ENCODE data around the gene IFI6.
"Not testable (repeated sequence)": the region's sequence is repeated elsewhere in the genome, so short reads cannot be mapped to it uniquely, and the experiment has no call there.

The IFI6 gene, protein sequence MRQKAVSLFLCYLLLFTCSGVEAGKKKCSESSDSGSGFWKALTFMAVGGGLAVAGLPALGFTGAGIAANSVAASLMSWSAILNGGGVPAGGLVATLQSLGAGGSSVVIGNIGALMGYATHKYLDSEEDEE

DNA sequence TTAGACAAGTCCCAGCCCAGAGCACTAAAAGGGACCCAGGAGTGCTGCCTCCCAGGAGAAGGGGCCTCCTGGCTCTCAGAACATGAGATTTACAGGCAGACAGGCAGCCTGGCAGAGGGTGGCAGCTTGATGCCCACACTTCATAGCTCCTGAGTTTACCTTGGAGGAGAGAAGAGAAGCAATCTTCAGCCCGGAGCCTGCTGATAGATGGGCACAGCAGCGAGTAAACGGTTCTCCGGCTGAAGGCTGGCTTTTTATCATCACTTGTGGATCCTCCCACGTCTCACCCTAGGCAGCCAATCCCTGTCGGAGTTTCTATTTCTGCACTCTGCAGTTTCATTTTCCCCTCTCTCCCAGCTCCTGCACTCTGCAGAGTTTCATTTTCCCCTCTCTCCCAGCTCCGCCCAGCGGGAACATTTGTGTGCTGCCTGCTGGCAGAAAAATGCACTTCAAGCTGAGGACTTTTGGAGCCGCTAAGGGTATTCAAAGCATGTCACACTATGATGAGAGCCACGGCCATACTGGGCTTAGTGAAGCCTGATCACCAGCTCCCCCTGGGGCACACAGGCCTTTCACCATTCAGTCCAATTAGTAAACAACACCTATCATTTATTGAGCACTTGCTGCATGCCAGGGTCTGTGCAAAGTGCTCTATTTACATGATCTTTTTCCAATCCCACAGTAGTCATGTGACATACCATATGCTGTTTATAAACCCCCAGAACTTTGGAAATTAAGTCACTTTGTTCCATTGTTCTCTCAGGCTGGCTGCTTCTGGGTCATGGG is at the start of gene IFI6:
TSS of gene IFI6 (minus strand) at position 229 of the 786 bp plus-strand sequence. CDS start 2,878 bp downstream, outside the sequence.
- in situ Hi-C loops (cut with HindIII; ENCODE audit: low pct_unique_long_range_greater_than_20kb, low sequenced_read_pairs), result no loop called here

DNA sequence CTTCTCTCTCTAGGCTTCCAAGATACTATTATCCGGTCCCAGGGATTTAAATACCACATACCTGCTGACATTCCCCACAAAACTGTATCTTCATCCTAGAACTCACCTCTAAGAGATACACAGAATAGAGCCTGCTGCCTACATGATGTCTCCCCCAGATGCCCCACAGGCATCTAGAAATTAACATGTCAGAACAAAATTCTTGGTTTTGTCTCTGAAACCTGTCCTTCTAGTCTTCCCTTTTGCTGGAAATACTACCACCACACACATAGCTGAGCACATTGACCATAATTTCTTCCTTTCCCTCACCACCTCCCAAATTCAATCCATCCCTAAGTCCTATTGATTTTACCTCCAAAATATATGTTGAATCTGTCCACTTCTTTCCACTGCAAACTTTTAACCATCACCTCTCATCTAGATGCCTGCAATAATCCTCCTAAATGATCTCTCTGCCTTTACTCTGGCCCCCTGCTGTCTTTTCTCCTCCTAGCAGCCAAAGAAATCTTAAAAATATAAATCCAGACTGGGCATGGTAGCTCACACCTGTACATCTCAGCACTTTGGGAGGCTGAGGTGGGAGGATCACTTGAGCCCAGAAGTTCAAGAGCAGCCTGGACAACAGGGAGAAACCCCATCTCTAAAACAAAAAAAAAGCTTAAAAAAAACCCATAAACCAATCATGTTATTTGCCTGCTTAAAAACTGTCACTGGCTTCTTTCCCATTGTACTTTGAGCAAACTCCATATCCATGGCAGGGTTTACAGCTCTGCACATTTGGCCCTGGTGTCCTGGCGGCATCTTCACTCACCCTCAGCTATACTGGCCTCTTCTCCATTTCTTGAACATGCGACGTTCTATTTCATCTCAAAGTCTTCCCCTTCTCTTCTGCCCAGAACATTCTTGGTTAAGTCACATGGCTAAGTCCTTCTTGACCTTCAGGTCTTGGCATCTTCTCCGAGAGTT is 47.6 kb upstream of the IFI6 start:
- in situ Hi-C loops (cut with HindIII; ENCODE audit: low pct_unique_long_range_greater_than_20kb, low sequenced_read_pairs), result no loop called here
- TF ChIP-seq JUND (IDR thresholded peaks at IDR 0.05; ENCODE audit: low read depth), result no peak
- DNase-seq (ENCODE audit: low read depth in 1 of 2, low spot score in 1 of 2), result peak in 1 of 2 experiments; percentile 41

More for the DNA sequence above, at the start of gene IFI6:
- peak; percentile 85 to 95 for DNase-seq (ENCODE audit: low read depth in 1 of 2, low spot score in 1 of 2)
- no peak for TF ChIP-seq JUND (IDR thresholded peaks at IDR 0.05; ENCODE audit: low read depth)

DNA sequence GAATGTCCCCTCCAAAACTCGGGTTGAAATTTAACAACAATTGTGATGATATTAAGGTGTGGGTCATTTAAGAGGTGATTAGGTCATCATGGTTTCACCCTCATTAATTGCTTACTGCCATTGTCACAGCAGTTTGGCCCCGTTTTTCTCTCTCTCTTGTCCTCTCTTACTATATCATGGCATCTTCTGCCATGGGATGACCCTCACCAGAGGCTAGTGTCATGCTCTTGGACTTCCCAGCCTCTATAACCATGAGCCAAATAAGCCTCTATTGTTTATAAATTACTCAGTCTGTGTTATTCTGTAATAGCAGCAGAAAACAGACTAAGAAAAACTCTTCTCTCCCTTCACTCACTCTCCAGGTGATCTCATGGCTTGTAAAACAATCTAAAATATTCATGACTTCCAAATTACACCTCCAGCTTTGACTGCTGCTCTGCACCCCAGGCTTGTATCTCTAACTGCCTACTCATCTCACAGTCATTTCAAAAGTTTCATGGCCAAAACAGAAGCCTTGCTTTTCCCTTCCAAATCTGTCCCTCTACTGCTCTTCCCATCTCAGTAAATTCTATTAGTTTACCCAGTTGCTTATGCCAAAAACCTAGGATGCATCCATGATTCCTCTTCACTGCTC is 44.4 kb upstream of the IFI6 start:
- in situ Hi-C loops (cut with HindIII; ENCODE audit: low pct_unique_long_range_greater_than_20kb, low sequenced_read_pairs), result no loop called here
- no peak for DNase-seq (ENCODE audit: low read depth in 1 of 2, low spot score in 1 of 2)

DNA sequence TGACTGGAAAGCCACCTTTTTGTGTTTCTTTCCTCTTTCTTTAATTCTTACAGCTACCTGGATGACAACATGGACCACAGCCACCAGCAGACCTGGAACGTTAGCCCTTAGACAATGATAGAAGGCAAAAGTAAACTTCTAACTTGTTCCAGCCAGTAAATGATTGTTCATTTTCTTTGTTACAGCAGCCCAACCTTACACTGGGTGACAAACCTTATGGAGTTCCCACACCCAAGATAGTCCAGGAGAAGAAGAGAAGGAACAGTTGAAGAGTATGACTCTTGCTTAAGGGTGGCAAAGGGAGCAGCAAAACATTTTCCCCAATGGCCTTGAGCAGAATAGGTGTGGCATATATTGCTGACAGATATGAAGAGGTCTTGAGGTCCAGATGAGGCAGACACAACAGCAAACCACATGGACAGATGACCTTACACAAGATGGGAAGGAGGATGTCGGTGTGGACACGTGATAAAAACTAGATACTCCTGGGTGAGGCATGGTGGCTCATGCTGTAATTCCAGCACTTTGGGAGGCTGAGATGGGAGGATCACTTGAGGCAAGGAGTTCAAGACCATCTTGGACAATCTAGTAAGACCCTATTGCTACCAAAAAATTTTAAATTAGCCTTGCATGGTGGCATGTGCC is 42.0 kb upstream of the IFI6 start:
- TF ChIP-seq JUND (IDR thresholded peaks at IDR 0.05; ENCODE audit: low read depth), result no peak
- in situ Hi-C loops (cut with HindIII; ENCODE audit: low pct_unique_long_range_greater_than_20kb, low sequenced_read_pairs), result no loop called here
- no peak for DNase-seq (ENCODE audit: low read depth in 1 of 2, low spot score in 1 of 2)

More for the DNA sequence above, 44.4 kb upstream of the IFI6 start:
- TF ChIP-seq JUND (IDR thresholded peaks at IDR 0.05; ENCODE audit: low read depth), result no peak

DNA sequence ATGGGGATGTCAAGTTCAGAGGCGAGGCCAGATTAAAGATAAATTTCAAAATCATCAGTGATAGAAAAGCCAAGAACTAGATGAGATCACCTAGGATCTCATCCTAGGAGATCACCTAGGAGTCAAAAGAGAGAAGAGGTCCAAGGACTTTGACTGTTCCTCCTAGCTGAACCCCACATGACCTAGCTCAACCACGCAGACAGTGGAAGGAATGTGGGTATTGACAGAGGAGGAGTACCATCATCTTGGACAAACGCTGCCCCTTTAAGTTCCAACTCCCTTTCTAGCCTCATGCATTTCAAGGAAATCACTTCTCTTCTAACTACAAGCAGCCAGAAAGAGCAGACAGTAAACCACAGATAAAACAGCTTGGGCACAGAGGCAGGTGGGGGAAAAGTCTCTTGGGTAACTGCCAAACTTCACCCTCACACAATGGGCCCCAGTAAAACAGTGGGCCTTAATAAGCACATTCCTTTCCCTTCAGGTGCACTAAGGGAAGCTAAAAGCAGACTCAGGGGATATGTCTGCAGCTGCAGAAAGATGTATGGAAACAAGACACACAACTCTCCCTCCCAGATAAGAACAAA is 41.2 kb upstream of the IFI6 start:
- TF ChIP-seq JUND (IDR thresholded peaks at IDR 0.05; ENCODE audit: low read depth), result no peak
- DNase-seq (ENCODE audit: low read depth in 1 of 2, low spot score in 1 of 2), result no peak
- in situ Hi-C loops (cut with HindIII; ENCODE audit: low pct_unique_long_range_greater_than_20kb, low sequenced_read_pairs), result no loop called here

DNA sequence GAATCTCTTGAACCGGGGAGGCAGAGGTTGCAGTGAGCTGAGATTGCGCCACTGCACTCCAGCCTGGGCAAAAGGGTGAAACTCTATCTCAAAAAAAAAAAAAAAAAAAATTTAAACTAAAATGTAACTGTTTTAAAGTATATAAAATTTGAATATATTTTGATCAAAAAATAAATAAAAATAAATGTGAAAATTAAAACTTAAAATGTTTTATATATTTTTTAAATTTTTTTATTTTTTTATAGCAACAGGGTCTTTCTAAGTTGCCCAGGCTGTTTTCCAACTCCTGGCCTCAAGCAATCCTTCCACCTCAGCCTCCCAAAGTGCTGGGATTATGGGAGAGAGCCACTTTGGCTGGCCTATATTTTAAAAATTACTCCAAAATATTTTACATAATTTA is 38.6 kb upstream of the IFI6 start:
- no peak for DNase-seq (ENCODE audit: low read depth in 1 of 2, low spot score in 1 of 2)
- no peak for TF ChIP-seq JUND (IDR thresholded peaks at IDR 0.05; ENCODE audit: low read depth)
- in situ Hi-C loops (cut with HindIII; ENCODE audit: low pct_unique_long_range_greater_than_20kb, low sequenced_read_pairs), result no loop called here

DNA sequence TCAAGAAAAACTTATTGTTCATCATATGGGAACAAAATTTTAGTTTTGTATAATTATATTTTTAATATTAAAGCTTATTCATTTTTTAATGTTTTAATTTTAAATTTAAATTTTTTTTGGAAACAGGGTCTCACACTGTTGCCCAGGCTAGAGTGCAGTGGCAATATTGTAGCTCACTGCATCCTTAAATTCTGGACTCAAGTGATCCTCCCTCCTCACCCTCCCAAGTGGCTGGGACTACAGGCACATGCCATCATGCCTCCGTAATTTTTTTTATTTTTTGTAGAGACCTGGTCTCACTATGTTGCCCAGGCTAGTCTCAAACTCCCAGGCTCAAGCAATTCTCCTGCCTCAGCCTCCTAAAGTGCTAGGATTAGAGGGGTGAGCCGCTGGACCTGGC is 33.6 kb upstream of the IFI6 start:
- TF ChIP-seq JUND (IDR thresholded peaks at IDR 0.05; ENCODE audit: low read depth), result no peak

DNA sequence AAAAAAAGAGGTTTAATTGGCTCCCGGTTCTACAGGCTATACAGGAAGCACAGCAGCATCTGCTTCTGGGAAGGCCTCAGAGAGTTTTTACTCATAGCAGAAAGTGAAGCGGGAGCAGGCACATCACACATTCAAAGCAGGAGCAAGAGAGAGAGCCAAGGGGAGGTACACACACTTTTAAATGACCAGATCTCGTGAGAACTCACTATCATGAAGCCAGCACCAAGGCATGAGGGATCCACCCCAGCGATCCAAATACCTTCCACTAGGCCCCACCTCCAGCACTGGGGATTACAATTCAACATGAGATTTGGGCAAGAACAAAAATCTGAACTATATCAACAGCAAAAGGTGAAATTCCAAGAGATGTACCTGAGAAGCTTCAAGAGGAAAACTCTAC is 33.0 kb upstream of the IFI6 start:
- DNase-seq (ENCODE audit: low read depth in 1 of 2, low spot score in 1 of 2), result no peak
- TF ChIP-seq JUND (IDR thresholded peaks at IDR 0.05; ENCODE audit: low read depth), result no peak
- in situ Hi-C loops (cut with HindIII; ENCODE audit: low pct_unique_long_range_greater_than_20kb, low sequenced_read_pairs), result no loop called here

More for the DNA sequence above, 33.6 kb upstream of the IFI6 start:
- DNase-seq (ENCODE audit: low read depth in 1 of 2, low spot score in 1 of 2), result no peak
- in situ Hi-C loops (cut with HindIII; ENCODE audit: low pct_unique_long_range_greater_than_20kb, low sequenced_read_pairs), result no loop called here

DNA sequence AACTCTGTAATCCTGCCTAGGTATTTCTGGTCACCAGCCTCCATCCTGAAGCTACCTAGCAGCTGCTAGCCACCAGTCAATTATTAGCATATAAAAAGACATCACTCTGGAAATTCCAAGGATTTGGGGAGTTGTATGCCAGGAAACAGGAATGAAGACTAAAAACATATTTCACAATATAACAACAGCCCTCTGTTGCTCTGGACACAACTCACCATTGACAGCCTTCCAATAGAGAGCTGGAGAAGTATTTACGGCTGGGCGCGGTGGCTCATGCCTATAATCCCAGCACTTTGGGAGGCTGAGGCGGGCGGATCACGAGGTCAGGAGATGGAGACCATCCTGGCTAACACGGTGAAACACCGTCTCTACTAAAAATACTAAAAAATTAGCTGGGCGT is 24.8 kb upstream of the IFI6 start:
- DNase-seq (ENCODE audit: low read depth in 1 of 2, low spot score in 1 of 2); in situ Hi-C loops (cut with HindIII; ENCODE audit: low pct_unique_long_range_greater_than_20kb, low sequenced_read_pairs): not testable (repeated sequence)

DNA sequence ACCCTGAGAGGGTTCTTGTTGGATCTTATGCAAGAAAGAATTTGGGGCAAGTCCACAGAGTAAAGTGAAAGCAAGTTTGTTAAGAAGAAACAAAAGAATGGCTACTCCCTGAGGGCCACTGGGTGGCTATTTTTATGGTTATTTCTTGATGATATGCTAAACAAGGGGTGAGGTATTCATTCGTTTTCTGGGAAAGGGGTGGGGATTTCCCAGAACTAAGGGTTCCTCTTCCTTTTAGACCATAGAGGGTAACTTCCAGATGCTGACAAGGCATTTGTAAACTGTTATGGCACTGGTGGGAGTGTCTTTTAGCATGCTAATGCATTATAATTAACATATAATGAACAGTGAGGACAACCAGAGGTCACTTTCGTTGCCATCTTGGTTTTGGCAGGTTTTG is 18.2 kb upstream of the IFI6 start:
- in situ Hi-C loops (cut with HindIII; ENCODE audit: low pct_unique_long_range_greater_than_20kb, low sequenced_read_pairs), result no loop called here
- no peak for TF ChIP-seq JUND (IDR thresholded peaks at IDR 0.05; ENCODE audit: low read depth)
- DNase-seq (ENCODE audit: low read depth in 1 of 2, low spot score in 1 of 2), result no peak

DNA sequence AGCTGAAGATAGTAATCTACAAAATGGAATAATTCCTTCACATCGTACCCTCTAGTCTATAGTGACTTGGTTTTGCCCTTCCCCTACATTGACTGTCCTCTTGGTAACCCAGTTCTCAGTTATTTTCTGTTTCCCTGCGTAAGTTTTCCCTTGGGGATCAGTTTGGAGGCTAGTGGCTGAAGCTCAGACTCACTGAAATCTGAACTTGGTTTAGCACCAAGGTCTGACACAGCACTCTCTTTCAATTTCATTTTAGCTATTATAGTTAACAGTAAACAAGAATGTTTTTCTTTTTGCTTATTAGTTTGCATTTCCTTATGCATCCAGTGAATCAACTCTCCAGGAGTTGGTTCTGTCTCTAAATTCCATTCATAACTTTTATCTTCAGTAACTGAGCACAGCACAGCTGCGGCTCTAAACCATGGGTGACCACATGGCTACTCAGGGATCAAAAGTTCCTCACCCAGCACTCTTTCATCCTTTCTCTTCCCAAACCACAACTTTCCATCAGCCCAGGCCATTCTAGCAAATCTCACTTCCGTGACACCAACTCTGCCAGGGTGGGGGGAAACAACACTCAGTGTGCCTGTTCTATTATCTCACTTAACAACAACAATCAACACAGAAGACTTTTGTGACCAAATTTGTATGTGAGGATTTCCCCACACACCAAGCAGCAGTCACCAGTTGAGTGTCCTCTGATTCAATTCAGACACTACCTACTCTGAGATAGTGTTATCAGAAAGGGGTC is 17.6 kb upstream of the IFI6 start:
- in situ Hi-C loops (cut with HindIII; ENCODE audit: low pct_unique_long_range_greater_than_20kb, low sequenced_read_pairs), result no loop called here
- DNase-seq (ENCODE audit: low read depth in 1 of 2, low spot score in 1 of 2), result no peak
- no peak for TF ChIP-seq JUND (IDR thresholded peaks at IDR 0.05; ENCODE audit: low read depth)

Measured in T47D (cell line).